ENCODE results near the gene TEC.

TEC gene

DNA sequence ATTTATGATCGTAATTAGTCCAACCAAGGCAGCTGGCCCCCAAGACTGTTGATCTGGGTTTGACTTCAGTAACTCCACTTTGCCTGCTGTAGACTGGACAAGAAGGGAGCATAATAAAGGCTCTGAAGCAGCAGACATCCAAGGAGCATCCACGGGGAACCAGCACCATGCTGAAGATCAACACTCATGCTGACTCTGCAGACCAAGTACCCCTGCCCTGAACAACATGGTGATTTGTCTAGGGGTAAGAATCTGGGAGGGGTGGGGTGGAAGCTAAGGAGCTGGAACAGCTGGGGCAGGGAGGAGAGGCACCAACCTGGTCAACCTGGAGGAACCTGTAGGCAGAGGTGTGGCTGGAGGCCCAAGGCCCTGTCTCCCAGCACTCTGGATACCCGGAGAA, 2.1 kb downstream of the TEC start:
- no peak for DNase-seq

DNA sequence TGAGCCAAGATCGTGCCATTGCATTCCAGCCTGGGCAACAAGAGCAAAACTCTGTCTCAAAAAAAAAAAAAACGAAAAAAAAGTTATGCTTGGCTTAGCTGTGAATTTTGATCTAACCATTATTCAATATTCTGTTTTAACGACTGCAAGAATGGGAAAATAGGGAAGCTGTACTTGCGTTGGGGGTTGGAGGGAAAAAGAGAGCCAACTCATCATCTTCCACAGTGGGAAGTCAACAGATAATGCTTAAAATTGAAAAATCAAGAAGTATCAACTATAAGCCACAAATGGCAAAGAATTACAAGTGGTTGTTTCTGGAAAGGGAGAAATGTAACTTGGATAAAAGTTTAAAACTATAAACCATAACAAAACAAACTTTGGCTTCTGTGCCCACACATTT, 2.9 kb downstream of the TEC start:
- DNase-seq, result no peak

DNA sequence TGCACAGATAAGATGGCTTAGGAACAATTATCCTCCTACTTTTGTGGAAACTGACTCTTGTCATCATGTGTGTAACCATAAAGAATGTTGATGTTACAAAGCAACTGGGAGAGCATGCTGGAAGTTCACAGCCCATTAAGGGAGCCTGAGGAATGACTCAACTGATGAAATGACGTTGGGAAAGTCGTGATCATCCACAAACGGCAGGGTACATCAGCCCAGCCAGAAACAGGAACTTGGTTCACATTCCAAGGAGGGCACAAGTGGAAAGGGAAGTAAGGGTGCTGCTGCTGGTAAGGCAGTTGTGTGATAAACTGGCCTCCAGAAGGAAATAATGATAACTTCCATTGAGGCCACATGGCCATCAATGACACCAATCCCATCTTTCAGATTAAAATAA, 6.7 kb downstream of the TEC start:
- DNase-seq, result no peak

DNA sequence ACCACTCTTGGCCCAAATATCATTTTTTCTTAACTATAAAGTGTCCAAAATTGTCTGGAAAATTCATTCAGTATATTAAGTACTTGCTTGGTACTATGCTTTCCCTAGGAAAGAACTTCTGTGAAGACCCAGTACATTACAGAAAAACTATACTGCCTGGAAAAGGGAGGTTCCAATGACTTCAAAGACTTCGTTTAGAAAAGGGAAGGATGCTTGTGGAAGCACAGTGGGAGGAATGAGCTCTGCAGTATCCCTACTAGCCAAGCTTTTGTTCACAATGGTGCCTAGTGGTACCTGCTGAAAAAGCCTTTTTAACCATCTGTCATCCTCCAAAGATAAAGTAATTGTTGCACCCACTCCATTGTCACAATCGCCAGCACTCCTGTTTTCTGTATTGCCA, 7.2 kb downstream of the TEC start:
- DNase-seq, result no peak

DNA sequence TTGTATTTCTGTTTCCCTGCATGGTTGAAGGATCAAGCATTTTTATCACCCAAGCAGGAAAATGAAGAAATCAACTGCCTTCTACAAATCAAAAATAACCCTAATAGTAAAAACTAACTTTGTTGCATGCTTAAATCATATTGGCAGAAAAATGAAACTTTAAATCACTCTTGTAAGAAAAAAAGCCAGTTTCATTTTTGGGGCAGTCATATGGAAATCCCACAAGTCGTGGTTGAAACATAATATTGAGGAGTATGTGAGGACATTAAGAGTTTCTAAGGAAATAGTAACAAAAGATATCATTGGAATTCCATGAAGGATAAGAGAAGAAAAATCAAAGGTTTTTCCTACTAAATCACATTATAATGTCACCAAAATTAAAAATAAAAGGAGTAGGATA, 8.4 kb downstream of the TEC start:
- no peak for DNase-seq

DNA sequence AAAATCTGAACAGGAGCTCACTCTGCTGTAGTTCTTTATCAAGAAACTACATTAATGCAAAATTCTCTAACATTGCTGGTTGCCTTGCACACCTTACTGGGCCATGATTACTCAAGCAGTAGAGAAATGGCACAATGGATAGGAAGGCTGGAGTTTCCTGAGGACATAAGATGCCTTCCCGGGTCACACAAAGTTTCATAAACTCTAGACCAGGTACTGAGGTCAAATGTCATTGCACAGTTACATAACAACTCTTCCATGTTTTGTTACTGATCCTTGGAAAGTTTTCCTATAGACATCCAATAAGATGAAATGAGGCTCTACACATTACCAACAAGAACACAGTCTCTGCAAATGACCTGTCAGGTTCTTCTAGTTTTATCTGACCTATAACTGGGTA, 9.9 kb downstream of the TEC start:
- DNase-seq, result no peak

DNA sequence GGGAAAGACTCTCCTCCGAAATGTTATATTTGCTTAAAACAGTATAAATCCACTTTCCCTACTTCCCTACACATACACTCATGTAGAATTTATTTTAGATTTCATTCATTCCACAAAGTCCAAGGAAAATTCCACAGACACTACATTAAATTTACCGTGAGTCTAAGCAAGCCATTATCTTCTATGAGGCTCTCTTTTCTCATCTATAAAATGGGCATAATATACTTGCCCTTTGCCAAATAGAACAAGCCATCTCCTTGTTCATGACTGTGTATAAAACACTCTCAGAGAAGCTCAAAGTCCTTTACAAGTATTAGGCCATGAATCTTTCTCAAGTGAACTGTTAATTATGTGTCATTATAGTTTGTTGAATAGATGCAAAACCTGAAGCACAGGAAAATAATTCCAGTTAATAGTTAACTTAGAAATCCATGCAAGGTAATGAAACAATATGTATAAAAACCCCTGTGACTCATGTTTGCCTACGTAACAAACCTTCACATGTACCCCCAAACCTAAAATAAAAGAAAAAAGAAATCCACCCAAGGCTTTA, 10.7 kb downstream of the TEC start:
- DNase-seq, result no peak

DNA sequence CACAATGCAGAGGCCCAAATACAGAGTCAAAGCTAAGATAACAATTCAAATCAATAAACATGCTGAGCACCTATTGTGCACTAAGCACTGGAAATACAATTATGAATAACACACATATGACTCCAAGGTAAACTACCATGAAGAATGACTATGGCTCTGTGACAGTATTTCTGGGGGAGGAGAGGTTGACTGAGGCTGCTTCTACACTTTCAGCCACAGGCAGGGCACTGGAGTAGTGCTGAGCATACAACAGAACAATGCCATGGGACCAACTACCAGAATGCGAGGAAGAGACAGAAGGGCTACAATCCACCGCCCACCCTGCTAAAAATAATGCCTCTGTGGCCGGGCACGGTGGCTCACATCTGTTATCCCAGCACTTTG, 13.7 kb downstream of the TEC start:
- DNase-seq, result no peak

DNA sequence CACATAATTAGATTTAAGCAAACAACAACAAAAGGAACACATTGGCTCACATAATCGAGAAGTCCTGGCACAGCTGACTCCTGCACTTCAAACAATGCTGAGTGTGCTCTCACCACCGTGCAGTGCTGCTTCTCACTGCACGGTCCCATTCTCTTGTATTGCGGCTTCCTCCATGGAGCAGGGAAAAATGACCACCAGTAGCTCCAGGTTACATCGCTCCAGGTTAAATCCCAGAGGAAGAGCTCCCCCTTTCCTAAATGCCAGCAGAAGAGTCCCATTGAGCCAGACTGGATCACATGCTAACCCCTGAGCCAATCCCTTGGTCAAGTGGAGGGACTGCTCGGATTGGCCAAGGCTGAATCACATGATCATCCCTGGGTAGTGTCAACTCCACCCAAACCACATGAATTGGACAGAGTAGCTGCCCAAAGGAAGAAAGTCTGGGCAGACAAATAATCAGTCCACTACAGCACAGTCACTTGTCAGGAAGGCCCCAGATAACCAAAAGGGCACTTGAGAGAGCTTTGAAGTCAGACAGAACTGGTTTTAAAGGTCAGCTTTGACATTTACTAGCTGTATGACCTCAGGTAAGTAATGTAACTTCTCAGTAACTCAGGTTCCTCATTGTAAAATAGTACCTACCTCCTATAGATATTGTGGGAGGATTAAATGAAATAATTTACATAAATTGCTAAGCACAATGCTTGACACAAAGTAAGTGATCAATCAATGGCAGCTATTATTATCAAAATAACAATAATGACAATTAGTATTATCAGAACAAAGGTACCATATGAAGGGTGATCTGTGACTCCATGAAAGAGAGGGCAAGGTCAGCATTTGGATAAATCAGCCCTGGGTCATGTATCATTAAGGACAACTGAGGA, 14.3 kb downstream of the TEC start:
- DNase-seq, result no peak

DNA sequence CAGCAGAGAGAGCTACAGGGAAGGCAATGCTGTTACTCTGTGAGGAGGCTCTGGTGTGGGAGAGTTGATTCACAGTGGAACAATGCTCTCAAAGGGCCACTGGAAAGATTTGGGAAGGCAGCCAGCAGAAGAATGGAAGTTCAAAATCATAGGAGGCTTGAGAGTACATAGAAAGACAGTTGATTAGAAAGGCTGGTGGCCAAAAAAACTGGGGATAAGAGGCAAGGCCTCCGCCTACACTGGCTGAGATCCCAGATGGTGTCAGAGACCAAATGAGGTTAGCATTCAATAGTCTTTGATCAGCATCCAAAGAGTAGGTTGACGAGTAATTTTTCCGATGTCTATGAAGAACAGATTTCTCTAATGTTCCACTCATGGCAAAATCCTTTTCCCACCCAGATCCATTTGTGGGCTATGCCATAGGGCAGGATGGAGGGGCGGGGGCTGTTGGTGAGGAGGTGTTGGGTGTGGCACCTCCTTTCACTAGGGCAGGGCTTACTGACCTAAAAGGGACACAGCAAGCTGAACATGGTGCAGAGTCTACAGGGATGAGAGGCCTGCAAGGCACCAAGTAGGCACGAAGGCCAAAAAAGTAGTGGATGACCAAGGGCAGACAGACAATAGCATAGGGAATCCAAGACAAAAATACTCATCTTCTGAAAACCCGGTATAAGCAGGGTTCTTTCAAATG, 15.1 kb downstream of the TEC start:
- DNase-seq, result no peak

DNA sequence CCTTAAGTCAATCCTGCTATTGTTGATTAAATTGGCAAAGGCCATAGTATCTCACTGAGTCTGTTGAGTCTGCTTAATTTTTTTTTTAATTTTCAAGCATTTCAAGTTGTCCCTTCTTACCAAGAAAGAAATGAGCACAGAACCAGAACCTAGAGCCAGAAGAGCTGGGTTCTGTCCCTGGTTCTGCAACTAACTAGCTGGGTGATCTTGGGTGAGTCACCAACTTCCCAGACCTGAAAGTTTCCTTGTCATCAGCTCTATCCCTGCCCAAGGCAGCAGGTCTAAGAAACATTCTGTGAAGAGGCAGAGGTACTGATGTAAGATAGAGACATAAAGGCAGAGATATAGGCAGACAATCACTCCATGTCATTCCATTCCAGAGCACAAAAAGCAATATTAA, 17.3 kb downstream of the TEC start:
- no peak for DNase-seq

DNA sequence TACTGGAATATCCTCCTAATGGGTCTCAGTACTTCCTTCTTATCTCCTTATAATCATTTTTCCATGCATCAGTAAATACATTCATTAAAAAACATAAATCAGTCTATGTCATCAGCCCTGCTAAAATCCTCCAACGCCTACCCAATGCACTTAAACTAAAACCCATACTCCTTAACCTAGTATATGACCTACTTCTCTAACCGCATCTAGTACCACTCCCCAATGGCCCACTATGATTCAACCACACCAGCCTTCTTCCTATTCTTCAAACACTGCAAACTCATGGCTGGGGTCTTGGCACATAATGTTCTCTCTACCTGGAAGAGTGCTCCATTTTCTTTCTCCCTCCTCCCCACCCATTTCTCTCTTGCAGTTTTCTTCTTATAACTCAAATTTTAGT, 18.7 kb downstream of the TEC start:
- no peak for DNase-seq

DNA sequence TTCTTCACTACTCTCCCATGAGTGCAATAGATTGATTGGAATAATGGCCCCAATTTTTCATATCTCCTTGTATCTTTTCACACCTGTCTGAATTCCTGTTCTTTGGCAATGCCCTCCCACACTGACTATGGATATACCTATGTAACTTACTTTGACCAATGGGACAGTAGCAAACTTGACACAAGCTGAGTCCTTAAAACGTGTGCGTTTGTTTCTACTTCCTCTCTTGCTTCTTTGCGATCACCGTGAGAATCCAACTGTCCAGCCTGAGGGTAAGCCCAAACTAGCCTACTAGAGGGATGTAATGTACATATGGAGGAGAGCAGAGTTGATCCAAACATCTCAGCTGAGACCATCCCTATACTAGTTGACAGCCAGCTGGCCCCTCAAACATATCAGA, 19.3 kb downstream of the TEC start:
- no peak for DNase-seq

DNA sequence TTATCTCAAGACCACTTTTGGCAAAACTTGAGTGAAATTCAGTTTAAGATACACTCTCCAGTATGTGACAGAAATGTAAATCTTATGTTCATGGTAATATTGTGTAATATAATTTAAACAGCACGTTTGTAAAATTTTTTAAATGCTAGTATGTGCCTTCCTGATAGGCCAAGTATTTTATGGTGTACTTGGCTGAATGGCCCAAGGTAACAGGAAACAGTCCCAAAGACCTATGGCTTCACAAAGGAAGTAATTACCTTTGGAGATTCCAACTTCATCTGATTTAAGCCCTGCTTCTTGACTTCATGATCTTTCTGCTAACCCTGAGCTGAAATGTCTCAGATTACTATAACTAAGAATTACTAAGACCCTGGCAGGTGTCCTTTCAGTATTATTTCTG, 20.3 kb downstream of the TEC start:
- no peak for DNase-seq

DNA sequence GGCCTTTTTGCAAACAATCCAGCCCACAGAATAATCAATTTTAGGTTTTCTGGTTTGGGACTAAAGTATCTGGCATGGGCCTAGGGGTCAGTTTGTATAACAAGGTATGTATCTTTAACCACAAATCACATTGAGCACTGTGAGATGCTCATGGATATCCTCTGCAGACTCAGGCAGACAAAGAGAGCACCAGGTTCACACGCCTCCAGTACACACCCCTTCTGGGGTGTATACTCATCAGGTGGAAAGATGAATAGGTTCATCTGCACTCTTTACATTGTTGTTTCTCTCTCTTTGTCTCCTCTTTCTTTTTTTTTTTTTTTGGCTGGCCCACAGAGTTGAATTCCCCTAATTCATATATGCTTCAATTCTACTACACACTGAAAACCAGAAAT, 21.1 kb downstream of the TEC start:
- DNase-seq, result no peak

DNA sequence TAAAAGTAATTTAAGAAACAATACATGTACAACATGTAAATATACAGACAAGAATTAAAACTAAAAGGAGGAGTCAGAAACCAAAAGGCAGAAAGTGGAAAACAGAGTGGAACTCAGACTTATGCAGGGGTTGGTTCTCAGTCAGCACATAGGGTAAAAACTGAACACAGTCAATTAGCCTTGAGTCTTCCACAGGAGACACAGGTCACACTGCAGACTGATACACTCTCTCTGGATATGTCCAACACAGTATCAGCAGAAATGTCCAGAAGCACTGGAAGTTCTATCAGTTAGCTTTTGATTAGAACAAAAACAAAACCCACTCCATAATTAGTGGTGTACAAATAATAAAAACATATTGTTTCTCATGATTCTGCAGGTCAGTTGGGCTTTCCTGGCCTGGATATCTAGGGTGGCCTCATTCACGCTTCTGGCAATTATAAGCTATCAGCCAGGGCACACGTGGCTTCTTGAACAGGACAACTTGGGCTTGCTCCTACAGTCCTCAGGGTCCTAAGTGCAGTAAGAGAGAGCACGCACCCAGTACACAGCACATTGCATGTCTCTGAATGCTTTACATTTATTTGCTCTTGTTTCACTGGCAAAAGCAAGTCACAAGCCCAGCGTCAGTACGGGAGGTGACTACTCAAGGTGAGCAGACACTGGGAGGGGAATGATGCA, 21.6 kb downstream of the TEC start:
- DNase-seq, result no peak

DNA sequence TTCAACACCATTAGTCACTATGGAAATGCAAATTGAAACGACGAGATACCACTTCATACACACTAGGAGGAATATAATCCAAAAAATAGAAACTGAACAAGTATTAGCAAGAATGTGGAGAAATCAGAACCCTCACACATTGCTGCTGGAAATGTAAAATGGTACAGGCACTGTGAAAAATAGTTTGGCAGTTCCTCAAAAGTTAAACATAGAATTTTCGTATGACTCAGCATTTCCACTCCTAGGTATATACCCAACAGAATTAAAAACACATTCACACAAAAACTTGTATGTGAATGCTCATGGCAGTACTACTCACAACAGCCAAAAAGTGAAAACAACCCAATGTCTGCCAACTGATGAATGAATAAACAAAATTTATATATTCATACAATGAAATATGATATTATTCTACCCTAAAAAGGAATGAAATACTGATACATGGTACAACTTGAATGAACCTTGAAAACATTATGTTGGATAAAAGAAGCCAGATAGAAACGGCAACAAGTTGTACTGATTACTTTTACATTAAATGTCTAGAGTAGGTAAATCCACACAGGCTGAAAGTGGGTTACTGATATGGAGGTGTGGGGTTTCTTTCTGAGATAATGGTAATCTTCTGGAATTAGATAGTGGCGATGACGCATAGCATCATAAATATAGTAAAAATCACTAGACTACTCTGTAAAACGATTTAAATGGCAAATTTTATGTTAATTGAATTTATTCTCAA, 22.3 kb downstream of the TEC start:
- no peak for DNase-seq

DNA sequence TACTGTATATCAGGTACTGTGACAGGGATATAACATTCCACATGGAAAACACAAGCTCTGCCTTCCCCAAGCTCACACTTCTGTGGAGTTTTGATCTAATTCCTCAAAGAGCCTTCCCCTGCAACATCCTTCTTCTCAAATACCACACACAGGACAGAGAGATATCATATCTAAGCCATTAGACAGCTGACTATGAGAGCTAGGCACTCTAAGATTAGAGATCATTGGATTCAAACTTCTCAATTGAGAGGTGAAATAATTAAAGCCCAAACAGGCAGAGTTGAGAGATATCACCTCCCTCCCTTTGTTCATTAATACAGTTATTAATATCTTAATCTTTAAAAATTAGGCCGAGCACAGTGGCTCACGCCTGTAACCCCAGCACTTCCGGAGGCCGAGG, 25.0 kb downstream of the TEC start:
- DNase-seq, result no peak

DNA sequence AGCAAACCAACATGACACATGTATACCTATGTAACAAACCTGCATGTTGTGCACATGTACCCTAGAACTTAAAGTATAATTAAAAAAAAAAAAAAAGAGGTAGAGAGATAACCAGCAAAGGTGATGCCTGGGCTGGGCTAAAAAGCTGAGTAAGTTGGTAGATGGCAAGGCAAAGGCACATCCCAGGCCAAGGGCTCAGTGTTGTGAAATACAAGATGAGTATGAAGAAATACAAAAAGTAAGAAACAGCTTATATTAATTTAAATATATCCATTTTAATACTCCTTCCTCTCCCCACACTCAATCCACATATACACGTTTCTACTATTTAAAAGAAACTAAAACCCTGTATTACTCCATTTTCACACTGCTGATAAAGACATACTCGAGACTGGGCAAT, 25.8 kb downstream of the TEC start:
- DNase-seq, result no peak

DNA sequence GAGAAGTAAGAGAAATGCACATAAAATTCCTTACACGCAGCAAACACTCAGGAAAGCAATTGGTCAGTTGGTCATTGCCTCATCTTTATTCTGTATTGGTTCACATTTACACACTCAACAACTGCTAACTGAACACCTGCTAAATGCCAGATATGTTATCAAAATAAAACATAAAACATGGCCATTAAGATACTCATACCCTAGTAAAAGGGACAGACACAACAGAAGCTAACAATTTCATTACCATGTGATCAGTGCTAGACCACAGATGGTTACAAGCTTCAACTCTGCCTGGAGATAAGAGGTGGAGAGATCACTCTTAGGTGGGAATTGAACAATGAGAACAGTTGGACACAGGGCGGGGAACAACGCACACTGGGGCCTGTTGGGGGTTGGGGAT, 26.2 kb downstream of the TEC start:
- no peak for DNase-seq

DNA sequence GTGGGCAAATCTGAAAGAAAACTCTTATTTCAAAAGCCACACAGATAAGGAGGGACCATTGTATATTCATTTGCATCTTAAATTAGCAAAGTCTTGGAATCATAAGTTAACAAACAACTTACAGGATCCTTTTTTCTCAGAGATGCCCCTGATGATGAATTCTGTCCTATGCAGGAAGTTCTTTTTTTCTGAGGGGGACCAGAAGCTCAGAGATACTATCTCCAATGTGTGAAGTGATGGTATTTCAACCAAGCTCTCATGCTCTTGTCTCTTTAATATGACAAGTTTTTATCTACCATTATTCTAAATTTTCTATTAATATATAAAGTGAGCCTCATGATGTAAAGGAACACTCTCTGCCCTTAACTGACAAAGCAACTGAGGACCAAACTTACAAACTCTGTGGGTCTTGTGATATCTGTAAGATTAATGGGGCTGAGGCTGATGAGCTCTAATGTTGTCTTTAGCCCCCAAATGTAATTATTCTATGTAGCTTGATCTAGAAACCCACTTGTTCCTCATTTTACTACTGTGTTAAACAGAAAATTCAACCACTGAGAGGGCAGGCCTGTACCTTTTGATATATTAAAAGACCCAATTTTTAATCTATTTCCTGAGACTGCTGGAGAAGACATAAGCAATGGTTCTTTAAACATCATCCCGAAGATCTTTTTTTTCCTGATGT, 27.0 kb downstream of the TEC start:
- DNase-seq, result no peak

DNA sequence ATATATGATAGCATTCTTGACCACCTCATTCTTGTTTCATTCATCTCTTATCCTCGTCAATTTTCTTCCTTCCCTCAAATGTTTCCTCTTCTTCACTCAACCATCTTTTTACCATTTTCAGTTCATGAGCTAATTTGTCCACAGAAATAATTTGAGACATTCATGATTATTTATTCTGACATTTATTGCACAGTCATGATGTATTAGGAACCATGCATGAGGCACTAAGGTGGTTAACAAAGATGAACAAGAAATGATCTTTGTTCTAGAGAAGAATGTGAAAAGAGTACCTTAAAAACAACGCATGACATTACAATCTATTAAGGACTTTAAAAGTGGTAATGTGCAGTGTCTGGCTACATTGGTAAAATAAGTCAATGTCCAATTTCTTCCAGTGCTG, 27.9 kb downstream of the TEC start:
- DNase-seq, result no peak

Data from stimulated activated CD4-positive, alpha-beta T cell treated with anti-CD3 and anti-CD28 coated beads, Interleukin-2, amount 100 ng/mL, for 48 hours (primary cell).